HG03103 (cell line): ENCODE data around the gene MSH3.

Source experiments
- ATAC-seq: cut with Tn5 transposase; IDR thresholded peaks from one replicate; pipeline ENCODE4 v1.9.1; 2021; ENCODE audit warnings: low read depth; ENCODE audit not compliant: unreplicated experiment

MSH3 gene

DNA sequence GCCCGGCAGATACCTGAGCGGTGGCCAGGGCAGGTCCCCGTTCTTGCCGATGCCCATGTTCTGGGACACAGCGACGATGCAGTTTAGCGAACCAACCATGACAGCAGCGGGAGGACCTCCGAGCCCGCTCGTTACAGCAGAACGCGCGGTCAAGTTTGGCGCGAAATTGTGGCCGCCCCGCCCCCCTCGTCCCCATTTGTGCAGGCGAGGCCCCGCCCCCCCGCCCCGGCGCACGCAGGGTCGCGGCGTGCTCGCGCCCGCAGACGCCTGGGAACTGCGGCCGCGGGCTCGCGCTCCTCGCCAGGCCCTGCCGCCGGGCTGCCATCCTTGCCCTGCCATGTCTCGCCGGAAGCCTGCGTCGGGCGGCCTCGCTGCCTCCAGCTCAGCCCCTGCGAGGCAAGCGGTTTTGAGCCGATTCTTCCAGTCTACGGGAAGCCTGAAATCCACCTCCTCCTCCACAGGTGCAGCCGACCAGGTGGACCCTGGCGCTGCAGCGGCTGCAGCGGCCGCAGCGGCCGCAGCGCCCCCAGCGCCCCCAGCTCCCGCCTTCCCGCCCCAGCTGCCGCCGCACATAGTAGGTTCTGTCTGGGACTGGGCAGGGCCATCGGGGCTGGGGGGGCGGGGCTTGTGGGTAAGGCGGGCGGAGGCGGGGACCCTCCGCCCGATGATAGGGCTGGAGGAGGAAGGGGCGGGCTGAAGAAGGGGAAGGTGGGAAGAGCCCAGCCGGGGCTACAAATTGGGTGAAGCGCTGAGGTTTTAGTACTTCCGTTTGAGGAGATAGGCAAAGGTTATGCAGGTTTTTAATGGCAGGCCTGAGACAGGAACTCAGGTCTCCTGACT is at the start of gene MSH3, which contains the start of gene DHFR:
MSH3 (plus strand) TSS at position 262 of the 840 bp plus-strand sequence; CDS start at position 338, 76 bp downstream.
DHFR (minus strand) TSS at position 593 of the 840 bp plus-strand sequence; CDS start at position 99, 494 bp downstream.
- peak; percentile 18 for ATAC-seq

DNA sequence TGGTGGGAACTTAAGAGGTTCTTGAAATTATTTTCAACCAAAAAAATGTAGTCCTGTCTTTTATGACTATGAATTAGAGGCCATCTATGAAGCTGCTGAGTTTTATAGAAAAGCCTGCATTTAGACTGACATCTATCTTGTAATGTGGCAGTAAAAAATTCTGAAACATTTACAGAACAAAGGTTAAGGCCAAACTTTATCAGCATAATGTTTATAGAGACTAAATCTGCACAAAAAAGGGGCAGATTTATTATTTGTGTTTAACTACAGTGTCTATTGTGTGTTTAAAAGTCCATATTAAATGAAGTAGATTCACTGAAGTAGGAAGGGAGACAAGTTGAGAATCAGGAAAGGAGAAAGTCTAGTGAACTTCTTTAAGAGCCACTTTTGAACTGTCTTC is 47.1 kb upstream of the MSH3 start:
- no peak for ATAC-seq

DNA sequence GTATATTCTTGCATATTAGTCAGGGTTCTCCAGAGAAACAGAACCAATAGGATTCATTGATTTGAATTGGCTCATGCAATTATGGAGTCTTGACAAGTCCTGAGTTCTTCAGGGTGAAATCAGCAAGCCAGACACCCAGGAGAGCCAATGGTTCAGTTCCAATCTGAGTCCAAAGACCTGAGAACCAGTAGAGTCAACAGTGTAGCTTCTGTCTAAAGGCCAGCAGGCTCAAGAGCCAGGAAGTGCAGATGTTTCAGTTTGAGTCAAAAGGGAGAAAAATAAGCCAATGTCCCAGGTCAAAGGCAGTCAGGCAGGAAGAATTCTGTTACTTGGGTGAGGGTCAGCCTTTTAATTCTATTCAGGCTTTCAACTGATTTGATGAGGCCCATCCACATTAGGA is 46.6 kb upstream of the MSH3 start:
- ATAC-seq: peak; percentile 65

DNA sequence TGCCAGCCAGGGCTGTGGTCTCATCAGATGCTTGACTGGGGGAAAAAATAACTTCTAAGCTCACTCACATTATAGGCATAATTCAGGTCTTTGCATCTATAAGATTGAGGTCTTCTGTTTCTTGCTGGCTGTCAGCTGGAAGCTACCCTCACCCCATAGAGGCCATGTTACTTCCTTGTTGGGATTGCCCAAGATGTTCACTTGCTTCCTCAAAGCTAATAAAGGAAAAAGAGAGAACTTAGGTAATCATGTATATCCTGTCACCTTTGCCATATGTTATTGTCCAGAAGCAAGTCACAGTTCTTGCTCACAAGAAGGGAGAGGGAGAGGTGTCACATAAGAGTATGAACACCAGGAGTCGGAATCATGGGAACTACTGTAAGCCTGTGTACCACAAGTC is 45.7 kb upstream of the MSH3 start:
- ATAC-seq: no peak

DNA sequence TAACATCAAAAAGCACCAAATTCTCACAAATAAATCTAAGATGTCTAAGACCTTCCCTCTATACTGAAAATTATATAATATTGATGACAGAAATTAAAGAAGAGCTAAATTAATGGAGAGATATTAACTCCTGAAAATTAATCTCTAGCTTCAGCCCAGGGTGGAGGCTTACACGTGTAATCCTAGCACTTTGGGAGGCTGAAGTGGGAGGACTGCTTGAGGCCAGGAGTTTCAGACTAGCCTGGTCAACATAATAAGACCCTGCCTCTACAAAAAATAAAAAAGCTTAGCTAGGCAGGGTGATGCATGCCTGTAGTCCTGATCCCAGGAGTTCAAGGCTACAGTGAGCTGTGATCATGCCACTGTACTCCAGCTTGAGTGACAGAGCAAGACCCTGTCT is 44.8 kb upstream of the MSH3 start:
- ATAC-seq: no peak

DNA sequence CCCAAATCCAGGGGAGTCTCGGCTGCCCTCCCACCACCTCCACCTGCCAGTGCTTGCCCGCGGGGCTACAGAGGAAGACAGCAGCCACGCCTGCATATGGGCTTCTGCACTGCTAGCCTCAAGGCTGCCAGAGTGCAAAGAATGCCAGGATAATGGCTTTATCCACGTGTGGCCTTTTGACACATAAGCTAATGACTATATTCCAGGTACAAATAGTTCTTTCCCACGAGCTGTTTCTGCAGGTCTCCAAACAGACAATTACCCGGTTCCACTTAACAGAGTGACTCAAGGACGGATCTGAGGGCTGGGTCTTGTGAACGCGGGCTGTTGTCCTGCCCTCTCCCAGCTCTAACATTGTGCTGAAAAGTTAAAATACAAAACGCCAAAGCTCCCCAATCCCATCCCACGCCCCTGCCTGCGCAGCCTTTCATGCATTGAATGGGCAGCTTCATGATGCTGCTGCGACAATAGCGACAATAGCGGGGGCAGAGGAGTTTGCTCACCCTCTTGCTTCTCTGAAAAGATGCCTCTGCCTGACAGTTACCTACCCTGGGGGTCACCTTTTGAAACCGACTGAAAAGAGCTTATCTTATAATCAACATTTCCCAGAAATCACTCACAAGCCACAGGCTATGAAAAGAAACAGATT is 39.1 kb upstream of the MSH3 start:
- no peak for ATAC-seq

DNA sequence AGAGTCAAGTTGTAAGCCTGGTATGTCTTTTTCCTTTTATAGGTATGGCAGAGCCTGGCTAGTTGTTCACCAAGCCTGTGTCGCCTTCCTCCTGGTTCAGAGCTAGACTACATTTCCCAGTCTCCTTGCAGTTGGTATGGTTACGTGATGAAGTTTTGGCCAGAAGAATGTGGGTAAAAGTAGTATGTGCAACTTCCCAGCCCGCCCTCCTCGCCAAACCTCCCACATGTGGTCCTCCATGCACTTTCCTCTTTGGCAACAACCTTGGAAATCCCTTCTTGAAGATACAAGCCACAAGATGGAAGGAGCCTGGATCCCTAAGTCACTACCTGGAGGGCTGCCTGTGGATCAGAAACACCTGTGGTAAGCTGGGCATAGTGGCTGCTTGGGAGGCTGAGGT is 36.0 kb upstream of the MSH3 start:
- ATAC-seq: no peak

DNA sequence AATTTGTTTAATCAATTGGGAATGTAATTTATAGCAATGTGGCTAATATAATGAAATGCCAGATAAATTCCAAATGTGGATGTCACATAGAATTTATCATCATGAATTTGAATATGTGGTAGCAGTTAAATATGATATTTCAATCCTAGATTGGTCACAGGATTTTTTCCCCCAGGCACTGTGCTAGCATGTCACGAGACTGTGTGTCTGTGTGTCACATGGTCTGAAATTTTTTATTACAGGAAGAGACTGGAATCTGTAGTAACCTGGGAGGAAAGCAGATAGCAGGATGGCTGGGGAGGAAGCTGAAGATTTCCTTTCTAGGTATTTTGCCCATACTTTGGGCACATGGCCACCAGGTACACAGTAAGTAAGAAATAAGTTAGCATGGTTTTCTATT is 35.4 kb upstream of the MSH3 start:
- no peak for ATAC-seq

DNA sequence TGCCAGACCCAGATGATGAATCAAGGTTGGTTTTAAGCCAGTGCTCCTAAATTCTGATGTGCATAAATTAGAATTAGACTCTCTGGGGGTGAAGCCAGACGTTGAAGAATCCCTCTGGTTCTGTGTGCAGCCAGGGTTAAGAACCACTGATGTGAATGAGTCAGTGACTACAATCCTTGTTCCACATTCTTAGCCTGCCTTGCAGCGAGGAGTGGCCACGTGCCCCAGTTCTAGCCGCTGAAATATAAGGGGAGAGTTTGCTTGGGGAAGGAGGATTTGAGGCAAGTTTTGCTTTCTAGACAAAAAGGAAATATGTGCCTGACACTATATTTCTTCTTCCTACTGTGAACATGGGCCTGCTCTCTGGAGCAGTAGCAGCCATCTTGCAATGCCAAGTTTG is 34.2 kb upstream of the MSH3 start:
- ATAC-seq: no peak

DNA sequence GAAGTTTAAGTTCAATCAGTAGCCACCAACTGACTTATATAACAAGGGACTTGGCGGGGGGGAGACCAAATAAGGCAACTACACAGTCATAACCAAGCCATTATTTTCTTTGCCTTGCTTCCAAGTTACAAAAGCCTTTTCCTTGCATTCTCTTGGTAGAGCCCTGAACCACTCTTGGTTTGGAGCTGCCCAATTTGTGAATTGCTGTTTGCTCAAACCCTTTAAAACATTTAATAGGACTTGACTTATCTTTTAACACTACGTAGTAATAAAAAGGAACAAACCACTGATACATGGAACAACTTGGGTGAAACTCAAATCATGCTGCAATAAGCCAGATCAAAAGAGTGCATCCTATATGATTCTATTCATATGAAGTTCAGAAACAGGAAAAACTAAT is 31.7 kb upstream of the MSH3 start:
- no peak for ATAC-seq

DNA sequence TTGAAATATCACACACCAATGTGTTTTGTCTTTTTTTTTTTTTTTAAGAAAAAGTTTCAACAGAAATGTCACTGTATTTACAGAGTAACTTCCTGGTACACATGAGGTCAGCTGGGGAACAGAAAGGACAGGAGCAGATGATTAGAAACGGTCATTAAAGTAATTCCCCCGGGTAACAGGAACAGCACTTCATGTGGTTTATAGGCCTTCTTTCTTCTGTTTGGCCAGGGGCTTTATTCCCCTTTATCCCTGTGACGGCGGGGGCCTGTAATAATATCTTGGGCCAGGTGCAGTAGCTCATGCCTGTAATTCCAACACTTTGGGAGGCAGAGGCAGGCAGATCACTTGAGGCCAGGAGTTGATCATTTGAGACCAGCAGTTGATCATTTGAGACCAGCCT is 30.5 kb upstream of the MSH3 start:
- ATAC-seq: no peak

DNA sequence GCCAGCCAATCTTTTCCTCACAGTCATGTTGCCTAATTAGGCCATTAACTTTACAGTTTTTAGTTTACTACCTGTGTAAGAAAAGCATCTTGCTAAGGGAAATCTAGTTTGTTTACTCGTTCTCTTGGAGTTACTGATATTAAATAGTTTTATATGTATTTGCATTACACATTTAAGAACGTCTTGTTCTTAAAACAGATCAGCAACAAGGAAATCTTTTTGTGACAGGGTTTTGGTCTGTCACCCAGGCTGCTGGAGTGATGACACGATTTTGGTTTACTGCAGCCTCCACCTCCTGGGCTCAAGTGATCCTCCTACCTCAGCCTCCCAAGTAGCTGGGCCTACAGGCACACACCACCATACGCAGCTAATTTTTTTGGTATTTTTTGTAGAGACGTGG is 29.2 kb upstream of the MSH3 start:
- ATAC-seq: no peak

DNA sequence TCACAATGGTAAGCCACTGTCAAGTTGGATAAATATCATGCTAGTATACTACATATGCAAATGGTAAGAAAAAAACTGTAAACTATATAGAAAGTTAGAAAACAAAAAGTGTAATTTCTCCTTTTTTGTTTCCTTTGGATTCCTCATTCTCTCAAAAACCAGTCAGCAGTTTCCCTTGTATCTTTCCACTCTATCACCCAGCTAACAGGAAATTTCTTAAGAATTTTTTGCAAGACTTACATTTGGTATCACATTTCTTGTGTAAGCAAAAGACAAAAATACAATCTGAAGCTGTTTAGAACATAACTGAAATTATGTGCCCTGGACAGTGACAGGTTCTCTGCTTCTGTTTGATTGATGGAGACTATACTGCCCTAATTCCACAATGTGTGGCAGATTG is 25.2 kb upstream of the MSH3 start:
- no peak for ATAC-seq

DNA sequence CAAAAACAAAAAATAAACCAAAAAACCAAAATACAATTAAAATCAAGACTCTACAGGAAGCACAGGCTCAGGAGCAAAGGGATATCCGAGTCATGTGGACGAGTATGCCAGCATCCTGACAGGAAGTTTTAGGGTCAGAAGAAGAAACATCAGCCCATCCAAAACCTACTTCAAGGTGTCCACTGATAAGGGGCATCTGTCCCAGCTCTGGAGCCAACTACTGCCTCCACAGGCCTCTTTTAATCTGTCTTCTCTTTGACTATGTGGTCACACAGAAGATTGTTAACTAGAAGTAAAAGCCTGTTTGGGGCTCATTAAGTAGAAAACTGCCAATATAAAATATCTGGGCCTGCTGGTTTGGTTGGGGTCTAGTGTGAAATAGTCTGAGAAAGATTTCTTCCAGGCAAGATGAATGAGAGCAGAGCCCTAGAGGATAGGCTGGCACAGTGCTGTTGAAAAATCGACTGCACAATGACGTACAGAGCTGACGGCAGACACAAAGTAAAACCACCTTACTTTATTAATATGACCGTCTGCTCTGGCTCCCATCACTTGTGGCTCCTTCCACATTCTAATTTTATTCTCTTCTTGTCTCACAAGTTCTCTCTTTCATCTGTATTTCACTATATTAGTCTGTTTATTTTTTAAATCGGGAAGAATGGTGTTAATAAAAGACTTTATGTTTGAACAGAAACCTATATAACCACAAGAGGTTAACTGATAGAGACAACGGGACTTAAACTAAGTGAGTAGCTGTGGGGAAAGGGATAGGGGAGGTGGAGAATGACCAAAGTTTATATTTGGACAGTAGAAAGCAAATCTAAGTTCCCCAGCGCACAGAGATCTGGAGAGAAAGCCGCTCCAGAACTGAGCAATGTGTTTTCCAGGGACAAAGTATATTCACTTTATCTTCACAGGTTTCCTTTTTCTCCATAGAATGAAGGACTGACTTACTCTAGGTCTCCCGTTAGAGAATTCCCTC is 22.9 kb upstream of the MSH3 start:
- ATAC-seq: no peak

DNA sequence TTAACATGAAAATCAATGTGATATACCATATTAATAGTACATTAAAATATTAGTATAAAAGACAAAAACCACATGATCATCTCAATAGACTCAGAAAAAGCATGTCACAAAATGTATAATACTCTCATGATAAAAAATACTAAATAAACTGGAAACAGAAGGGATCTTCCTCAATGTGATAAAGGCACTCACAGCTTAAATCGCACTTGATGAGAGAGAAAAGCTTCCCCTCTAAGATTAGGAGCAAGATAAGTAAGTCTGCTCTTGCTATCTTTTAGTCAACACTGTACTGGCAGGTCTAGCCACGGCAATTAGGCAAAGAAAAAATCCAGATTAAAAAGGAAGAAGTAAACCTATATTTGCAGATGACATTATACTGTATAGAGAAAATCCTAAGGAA is 21.8 kb upstream of the MSH3 start:
- no peak for ATAC-seq

DNA sequence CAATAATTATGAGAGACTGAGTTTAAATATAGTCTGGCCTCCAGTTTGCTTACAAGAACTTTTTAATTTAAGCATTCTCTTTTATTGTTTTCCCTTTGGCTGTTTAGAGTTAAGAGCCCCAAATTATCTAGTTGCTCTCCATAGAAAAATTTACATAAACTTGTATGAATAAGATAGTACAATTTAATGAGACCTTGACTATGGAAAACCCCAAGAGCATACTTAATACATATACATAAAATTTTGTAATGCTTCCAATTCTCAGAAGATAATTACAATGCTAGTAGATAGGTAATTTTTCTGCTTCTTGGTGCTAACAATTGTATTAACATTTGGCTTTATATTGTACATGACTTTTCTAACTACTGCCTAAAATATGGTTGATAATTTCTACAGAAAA is 20.3 kb upstream of the MSH3 start:
- no peak for ATAC-seq

DNA sequence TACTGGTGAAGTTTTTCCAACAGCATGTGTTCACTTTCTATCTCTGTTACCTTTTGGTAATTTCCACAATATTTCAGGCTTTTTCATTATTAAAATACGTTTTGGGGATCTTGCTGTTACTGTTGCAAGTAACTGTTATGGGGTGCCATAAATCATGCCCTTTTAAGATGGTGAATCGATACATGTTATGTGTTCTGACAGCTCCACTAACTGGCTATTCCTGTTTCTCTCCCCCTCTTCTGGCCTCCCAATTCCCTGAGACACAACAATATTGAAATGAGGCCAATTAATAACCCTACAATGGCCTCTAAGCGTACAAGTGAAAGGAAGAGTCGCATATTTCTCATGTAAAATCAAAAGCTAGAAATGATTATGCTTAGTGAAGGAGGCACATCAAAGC is 13.1 kb upstream of the MSH3 start:
- no peak for ATAC-seq

DNA sequence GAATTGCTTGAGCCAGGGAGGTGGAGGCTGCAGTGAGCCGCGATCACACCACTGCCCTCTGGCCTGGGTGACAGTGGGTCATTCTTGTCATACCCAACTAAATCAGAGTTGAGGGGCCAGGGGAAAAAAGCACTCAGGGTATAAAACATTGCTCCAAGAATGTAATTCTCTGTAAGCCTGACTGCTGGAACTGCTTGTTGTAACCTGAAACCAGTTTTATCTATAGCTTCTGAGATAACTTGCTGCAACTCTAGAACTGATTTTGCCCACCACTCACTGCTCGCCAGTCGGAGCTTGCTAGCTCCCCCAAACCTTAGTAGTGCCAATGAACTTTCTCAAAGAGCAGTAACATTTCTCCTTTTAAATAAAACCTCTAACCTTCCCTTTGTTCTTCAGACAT is 9.6 kb upstream of the MSH3 start:
- no peak for ATAC-seq

DNA sequence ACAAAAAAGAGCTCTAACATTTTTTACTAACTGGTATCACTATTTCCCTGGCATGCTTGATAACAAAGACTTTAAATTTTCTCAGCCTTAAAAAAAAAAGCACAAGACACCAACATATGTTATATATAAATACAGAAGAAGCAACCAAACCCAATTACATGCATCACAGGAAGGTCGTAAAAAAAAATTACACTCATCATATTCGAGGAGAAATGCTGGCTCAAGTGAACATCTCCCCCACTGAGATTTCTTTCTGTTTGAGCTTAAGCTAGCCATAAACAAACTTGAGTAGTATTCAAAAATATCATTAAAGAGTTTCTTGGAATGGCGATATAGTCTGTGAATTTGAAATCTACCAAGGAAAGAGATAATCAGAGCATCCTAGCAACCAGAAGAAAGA is 7.5 kb upstream of the MSH3 start:
- no peak for ATAC-seq

DNA sequence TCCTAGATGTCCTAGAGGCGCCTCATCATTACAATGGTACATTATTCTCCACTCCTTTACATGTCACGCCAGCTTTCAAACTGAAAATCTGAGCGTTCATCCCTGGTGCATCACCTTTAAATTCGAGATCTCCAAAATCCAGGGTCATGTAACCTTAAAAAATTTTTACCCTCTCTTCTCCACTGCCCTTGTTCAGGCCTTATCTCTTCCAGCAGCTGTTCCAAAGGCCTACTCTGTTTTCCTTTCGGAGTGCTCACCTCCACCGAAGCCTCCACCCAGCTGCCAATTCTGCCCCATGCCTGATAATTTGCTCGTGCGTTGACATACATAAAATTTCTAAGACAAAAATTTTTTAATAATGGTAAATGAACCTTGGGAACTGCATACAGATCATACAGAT is 950 bp upstream of the MSH3 start:
- ATAC-seq: no peak

DNA sequence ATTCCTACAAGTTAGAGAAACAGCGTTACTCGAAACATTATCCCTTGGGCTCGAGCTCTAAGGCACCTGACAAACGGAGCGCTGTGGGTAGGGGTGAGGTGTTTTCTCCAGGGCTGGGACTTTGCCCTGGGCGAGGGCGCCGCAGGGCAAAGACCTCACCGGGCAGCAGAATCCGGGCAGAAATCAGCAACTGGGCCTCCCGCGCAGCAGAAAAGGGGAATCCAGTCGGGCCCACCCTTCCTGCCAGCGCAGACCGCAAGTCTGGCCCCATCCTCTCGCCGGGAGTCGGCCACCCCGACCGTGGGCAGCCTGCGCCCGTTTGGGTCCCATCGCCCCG is 430 bp upstream of the MSH3 start:
- ATAC-seq: no peak
